Endothelial cell of umbilical vein (primary cell): ENCODE results near the gene SPSB3. TPM values are rescaled to one million over a fixed set of nuclear protein-coding genes. Genes with fewer than 3 reads are reported as not detected.

Source experiments
- Bru-seq: library from RNA; stranded (reverse); fragments of 400-500 nt; gene quantifications from one replicate; lab custom pipeline; 2021; lab: Mats Ljungman, UMichigan
- BruChase-seq, 2 experiments: library from RNA; stranded (reverse); fragments of 400-500 nt; gene quantifications; one replicate each; lab custom pipeline; 2021; lab: Mats Ljungman, UMichigan
- BruUV-seq: library from RNA; stranded (reverse); fragments of 400-500 nt; replicated peaks from 2 replicates; lab custom pipeline; 2021; lab: Mats Ljungman, UMichigan
- CTCF ChIA-PET: fragments of 300-600, 350-600 bp; sonication (Branson Sonifier 250); formaldehyde crosslinking; loops from one replicate; lab custom pipeline; 2021; ENCODE audit warnings: antibody characterized with exemption, inconsistent platforms; lab: Charles Lee
- POLR2A ChIA-PET: fragments of 300-600, 350-600 bp; sonication (Branson Sonifier 250); formaldehyde crosslinking; loops from one replicate; lab custom pipeline; 2021; ENCODE audit warnings: antibody characterized with exemption, inconsistent platforms; lab: Charles Lee
- DNase-seq: peaks from one replicate; pipeline ENCODE4 v3.0.0-alpha.2; 2011; ENCODE audit warnings: low read depth, low spot score
- FAIRE-seq: peaks from 2 replicates; lab custom pipeline; 2011; peaks lifted over from hg19 to GRCh38; lab: Jason Lieb, UNC
- H2AFZ ChIP-seq: 2 replicates; pipeline ENCODE4 v1.6.0; 2012; ENCODE audit warnings: low read depth, low read length, control low read depth, inconsistent platforms
- H3K27ac ChIP-seq: 2 replicates; pipeline ENCODE4 v1.5.1; 2011; ENCODE audit warnings: low read depth, mild to moderate bottlenecking, control low read depth, low read length, moderate library complexity; ENCODE audit not compliant: insufficient read depth
- H3K27me3 ChIP-seq, 2 experiments: 2 replicates each; pipeline versions ENCODE4 v1.6.0 to v1.6.1; 2011; ENCODE audit warnings: low read length in 2 of 2, mixed read lengths in 1 of 2; ENCODE audit not compliant: control insufficient read depth in 2 of 2, insufficient read depth in 2 of 2
- H3K36me3 ChIP-seq, 2 experiments: 2 replicates in 1 of 2; 3 replicates in 1 of 2; pipeline ENCODE4 v1.5.1; 2011; ENCODE audit warnings: low read length in 2 of 2, mild to moderate bottlenecking in 1 of 2, moderate library complexity in 1 of 2; ENCODE audit not compliant: control insufficient read depth in 2 of 2, insufficient read depth in 2 of 2; ENCODE audit errors: extremely low read depth in 1 of 2
- H3K4me1 ChIP-seq: 3 replicates; pipeline ENCODE4 v1.5.1; 2011; ENCODE audit warnings: mild to moderate bottlenecking, low read length; ENCODE audit not compliant: control insufficient read depth, insufficient read depth; ENCODE audit errors: extremely low read depth
- H3K4me2 ChIP-seq: 2 replicates; pipeline ENCODE4 v1.6.1; 2011; ENCODE audit warnings: low read length, control low read depth, mixed read lengths; ENCODE audit not compliant: insufficient read depth
- H3K4me3 ChIP-seq, 3 experiments: fragments of 200-600 bp in 1 of 3; sonication (generic), shearing (Covaris generic) in 1 of 3; replicated peaks in 1 of 3; 2 replicates each; pipeline ENCODE4 v1.5.1; 2011 to 2016; ENCODE audit warnings: control low read depth in 3 of 3, low read length in 3 of 3, mild to moderate bottlenecking in 2 of 3, inconsistent platforms in 1 of 3, low read depth in 1 of 3, moderate library complexity in 1 of 3; ENCODE audit not compliant: insufficient read depth in 1 of 3
- H3K79me2 ChIP-seq: 2 replicates; pipeline ENCODE4 v1.6.0; 2012; ENCODE audit warnings: low read length, inconsistent platforms; ENCODE audit not compliant: control insufficient read depth, insufficient read depth
- H3K9ac ChIP-seq: replicated peaks from 2 replicates; pipeline ENCODE3; 2011; ENCODE audit warnings: low read length, control low read depth; ENCODE audit not compliant: insufficient read depth; ENCODE audit errors: extremely low read depth
- H3K9me1 ChIP-seq: replicated peaks from 3 replicates; pipeline ENCODE4 v1.6.0; 2011; ENCODE audit warnings: mild to moderate bottlenecking, low read length; ENCODE audit not compliant: control insufficient read depth, insufficient read depth; ENCODE audit errors: extremely low read depth
- H3K9me3 ChIP-seq: replicated peaks from 2 replicates; pipeline ENCODE4 v1.5.1; 2012; ENCODE audit warnings: low read length, inconsistent platforms; ENCODE audit not compliant: control insufficient read depth, insufficient read depth
- H4K20me1 ChIP-seq: replicated peaks from 2 replicates; pipeline ENCODE3; 2011; ENCODE audit warnings: mild to moderate bottlenecking, low read length; ENCODE audit not compliant: control insufficient read depth, insufficient read depth; ENCODE audit errors: extremely low read depth
- POLR2A ChIP-seq: IDR thresholded peaks from 2 replicates; pipeline ENCODE4 v1.6.1; 2012; ENCODE audit warnings: low read depth, mild to moderate bottlenecking, control low read depth, low read length
- POLR2AphosphoS5 ChIP-seq: IDR thresholded peaks from 2 replicates; pipeline ENCODE4 v1.6.1; 2012; ENCODE audit warnings: low read depth, mild to moderate bottlenecking, control low read depth, low read length, moderate library complexity; ENCODE audit not compliant: insufficient read depth
- dilution Hi-C: fragments of 300-500 bp; cut with MboI; formaldehyde crosslinking; loops from one replicate; pipeline ENCODE4 v1.15.0; 2019; ENCODE audit warnings: low sequenced_read_pairs; ENCODE audit not compliant: extremely low pct_ligation_motif_present
- intact Hi-C: fragments of 100-400 bp; cut with micrococcal nuclease; formaldehyde crosslinking; loops from one replicate; pipeline ENCODE4 v1.10.0; 2022
- long read RNA-seq: library from polyadenylated mRNA; stranded (forward); transcript quantifications from one replicate; pipeline ENCODE4 v2.0.0, GENCODE V29; 2021
- polyA minus RNA-seq, 3 experiments: library from RNA; depleted of rRNA, polyadenylated mRNA; stranded (reverse); fragments of >200 nt; gene quantifications; 1 replicate in 1 of 3; 2 replicates in 2 of 3; pipeline ENCODE4 v1.2.3, GENCODE V29; 2011
- polyA plus RNA-seq, 4 experiments: library from polyadenylated mRNA; depleted of rRNA in 3 of 4; stranded (reverse) in 3 of 4; unstranded in 1 of 4; fragments of >200 nt; gene quantifications; 2 replicates each; pipeline versions ENCODE4 v1.2.1 to v1.2.3, GENCODE V29; 2011 to 2012; ENCODE audit warnings: missing spikeins in 1 of 4
- total RNA-seq: library from RNA; stranded (reverse); gene quantifications from 2 replicates; pipeline ENCODE4 v1.2.3, GENCODE V29; 2021
- TF ChIP-seq, protein P1 (sequence below): IDR thresholded peaks from 2 replicates; pipeline ENCODE4 v1.6.1; 2011; ENCODE audit not compliant: insufficient read depth, insufficient read length

The SPSB3 gene
- total RNA-seq = 39.0 and 40.5 TPM in 2 replicates
- polyA plus RNA-seq = 86.2 and 107 TPM in 2 replicates
- polyA plus RNA-seq (2011; cell fraction: cytosol; rRNA removed) = 25.4 and 47.1 TPM in 2 replicates
- polyA plus RNA-seq (2011; cell fraction: nucleus; rRNA removed) = 170 and 171 TPM in 2 replicates
- 24.9 and 40.0 TPM in 2 replicates for polyA plus RNA-seq (2012)
- 19.1 and 25.7 TPM in 2 replicates for polyA minus RNA-seq
- 15.1 TPM for polyA minus RNA-seq (2011; cell fraction: cytosol; rRNA and poly(A)+ RNA removed)
- polyA minus RNA-seq (2011; cell fraction: nucleus; rRNA and poly(A)+ RNA removed) = 18.6 and 32.4 TPM in 2 replicates
- Bru-seq, nascent RNA = percentile 47 among the genes with signal in this experiment
- percentile 65 among the genes with signal in this experiment for BruChase-seq, experiment 1, labeled RNA remaining after a 6-hour chase
- BruChase-seq, experiment 2, labeled RNA remaining after a 2-hour chase = percentile 59 among the genes with signal in this experiment
- long read RNA-seq, transcript SPSB3-202 (5 exons, 1,509 nt) = minor isoform, 5 of 230 reads
- long read RNA-seq, transcript SPSB3-209 (6 exons, 1,628 nt) = minor isoform, 54 of 230 reads
- long read RNA-seq, transcript SPSB3-201 (6 exons, 1,449 nt) = minor isoform, 12 of 230 reads
- long read RNA-seq, transcript SPSB3-208 (7 exons, 1,784 nt) = major isoform, 122 of 230 reads
- long read RNA-seq, partial matches to known transcripts = 12 of 230 reads
- long read RNA-seq, other reads (novel, unspliced or antisense) = 20 of 230 reads

DNA sequence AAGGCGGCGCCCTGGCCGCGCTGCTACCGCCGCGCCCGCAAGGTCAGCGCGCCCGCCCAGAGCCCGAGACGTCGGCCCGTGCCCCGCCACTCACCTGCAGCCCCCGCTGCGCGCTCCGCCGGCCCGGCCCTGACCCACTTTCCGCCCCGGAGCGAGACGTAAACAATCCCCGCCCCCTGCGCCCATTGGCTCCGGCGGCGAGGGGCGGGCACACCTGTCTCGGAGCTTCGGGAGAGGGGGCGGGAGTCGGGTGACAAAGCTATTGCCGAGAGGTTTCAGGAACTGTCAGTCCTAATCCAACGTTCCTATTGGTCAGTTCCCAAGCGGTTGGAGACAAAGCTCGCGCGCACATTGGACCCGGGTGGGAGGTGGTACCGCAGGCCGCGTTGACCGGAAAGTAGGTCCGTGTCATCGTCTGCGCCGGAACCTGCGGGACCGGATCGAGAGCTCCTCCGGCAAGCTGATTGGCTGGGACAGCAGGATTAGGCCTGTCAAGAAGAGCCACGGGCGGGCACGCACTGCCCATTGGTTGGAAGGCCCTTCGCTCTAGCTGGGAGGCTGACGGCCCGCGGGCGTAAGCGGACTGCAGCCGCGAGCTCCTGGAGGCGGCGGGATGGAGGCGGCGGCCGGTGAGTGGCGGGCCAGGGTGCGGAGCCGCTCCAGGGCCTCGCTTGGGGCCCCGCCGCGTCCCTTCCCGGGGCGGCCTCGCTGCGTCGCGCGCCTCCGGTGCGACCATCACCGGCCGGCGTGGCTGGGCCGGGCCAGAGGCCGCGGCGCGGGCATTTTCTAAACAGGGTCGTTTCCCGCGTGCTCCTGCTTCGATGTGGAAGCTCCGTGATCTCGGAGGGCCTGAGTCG is at the start of gene SPSB3, which contains the start of gene NUBP2:
Gene SPSB3, minus strand, starts transcription at position 164 of the 857 bp plus-strand sequence. CDS start 1,088 bp downstream, outside the sequence.
Gene NUBP2, plus strand, starts transcription at position 553 of the 857 bp plus-strand sequence. Its CDS starts 61 bp downstream, at position 614.
- Histone ChIP-seq H3K27me3 (no peaks in the 10 kb centered on the region), H2AFZ (peak within 1 kb of the TSS; percentile 71), H3K9me3 (no peaks in the 10 kb centered on the region), H3K79me2 (peaks cover 25% of the 10 kb centered on the region), H4K20me1 (no peaks in the 10 kb centered on the region), H3K4me2 (peak within 1 kb of the TSS; percentile 85), H3K9ac (peak within 1 kb of the TSS; percentile 89), H3K27ac (peak within 1 kb of the TSS; percentile 53), H3K36me3 (peaks cover 0 to 32% of the 10 kb centered on the region in 2 experiments), H3K4me3 (peak within 1 kb of the TSS; percentile 70 to 97 (median 90)), H3K4me1 (peaks cover 14% of the 10 kb centered on the region), H3K9me1 (no peaks in the 10 kb centered on the region)
- intact Hi-C loops (loop anchor here (1.0 to 10.0 kb wide), 4 partner anchors 9 to 478 kb away; partner anchors contain the start of genes FAHD1, HAGH, MRPS34 and UBE2I), dilution Hi-C loops (no loop called here)
- TF ChIP-seq POLR2AphosphoS5 (peak; percentile 71), POLR2A (peak; percentile 33)
- TF ChIP-seq, protein P1, sequence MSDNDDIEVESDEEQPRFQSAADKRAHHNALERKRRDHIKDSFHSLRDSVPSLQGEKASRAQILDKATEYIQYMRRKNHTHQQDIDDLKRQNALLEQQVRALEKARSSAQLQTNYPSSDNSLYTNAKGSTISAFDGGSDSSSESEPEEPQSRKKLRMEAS = no peak
- peak; percentile 100 for FAIRE-seq
- ChIA-PET POLR2A (interaction anchor here (0.6 to 1.2 kb wide), 7 partner anchors 8 to 362 kb away, joined by 3 to 6 read pairs (median 3); partner anchors contain the start of genes EME2, FAHD1, HAGH and JPT2), CTCF (interaction anchor here (0.6 to 1.7 kb wide), 9 partner anchors 9 to 488 kb away, joined by 3 to 16 read pairs (median 3); partner anchors contain the start of genes EME2, FAHD1, HAGH and MAPK8IP3)
- BruUV-seq = no TSS peak
- peak; percentile 100 for DNase-seq
